Measurements from ENCODE around the gene SETDB1. TPM values are rescaled to one million over a fixed set of nuclear protein-coding genes. Genes with fewer than 3 reads are reported as not detected.

The SETDB1 gene
- total RNA-seq, 4 donors from 2014 or later, result 20.5 to 39.5 (median 25.3) TPM

GRCh38 chr1:150931773-150932172 is 5.6 kb downstream of the SETDB1 start:
- H3K36me3 ChIP-seq, result peaks cover 6 to 95% (median 18%) of the 10 kb centered on the region in 3 donors
- intact Hi-C loops (cut with DNase I), result no loop called here
- peaks cover 0 to 16% (median 9%) of the 10 kb centered on the region in 3 donors for H3K4me1 ChIP-seq
- H3K4me3 ChIP-seq, result no peak overlapping the region
- TF ChIP-seq CTCF (IDR thresholded peaks at IDR 0.05) (no peak), POLR2A (IDR thresholded peaks at IDR 0.05) (no peak)
- WGBS, 2 donors, result 94% methylated on average over 1 of the region's 1 CpG
- H3K27ac ChIP-seq, result no peak overlapping the region
- H3K27me3 ChIP-seq, result no peaks in the 10 kb centered on the region
- DNase-seq, result no peak
- H3K9me3 ChIP-seq, result peaks cover 0 to 12% (median 0%) of the 10 kb centered on the region in 3 donors

- Histone ChIP-seq H3K4me3 (no peak overlapping the region), H3K9me3 (no peaks in the 10 kb centered on the region), H3K36me3 (peaks cover 4 to 100% (median 60%) of the 10 kb centered on the region in 3 donors), H3K4me1 (no peaks in the 10 kb centered on the region), H3K27ac (no peak overlapping the region), H3K27me3 (no peaks in the 10 kb centered on the region)
- DNase-seq, result no peak
- TF ChIP-seq POLR2A (IDR thresholded peaks at IDR 0.05), result no peak
- TF ChIP-seq CTCF (IDR thresholded peaks at IDR 0.05), result no peak
- intact Hi-C loops (cut with DNase I), result no loop called here
- 84 to 90% methylated on average over 4 to 5 of the region's 5 CpGs for WGBS, 2 donors
These were observed 18.7 kb downstream of the SETDB1 start for GRCh38 chr1:150944856-150945255.

- no peak overlapping the region for H3K27ac ChIP-seq
- no peaks in the 10 kb centered on the region for H3K27me3 ChIP-seq
- DNase-seq, result no peak
- no peaks in the 10 kb centered on the region for H3K9me3 ChIP-seq
- 85 to 93% methylated on average over 3 of the region's 3 CpGs for WGBS, 2 donors
- intact Hi-C loops (cut with DNase I), result no loop called here
- no peak overlapping the region for H3K4me3 ChIP-seq
- peaks cover 19 to 100% (median 45%) of the 10 kb centered on the region in 3 donors for H3K36me3 ChIP-seq
- no peaks in the 10 kb centered on the region for H3K4me1 ChIP-seq
- no peak for TF ChIP-seq POLR2A (IDR thresholded peaks at IDR 0.05)
- no peak for TF ChIP-seq CTCF (IDR thresholded peaks at IDR 0.05)
These were observed 28.5 kb downstream of the SETDB1 start for GRCh38 chr1:150954708-150955107.

DNA sequence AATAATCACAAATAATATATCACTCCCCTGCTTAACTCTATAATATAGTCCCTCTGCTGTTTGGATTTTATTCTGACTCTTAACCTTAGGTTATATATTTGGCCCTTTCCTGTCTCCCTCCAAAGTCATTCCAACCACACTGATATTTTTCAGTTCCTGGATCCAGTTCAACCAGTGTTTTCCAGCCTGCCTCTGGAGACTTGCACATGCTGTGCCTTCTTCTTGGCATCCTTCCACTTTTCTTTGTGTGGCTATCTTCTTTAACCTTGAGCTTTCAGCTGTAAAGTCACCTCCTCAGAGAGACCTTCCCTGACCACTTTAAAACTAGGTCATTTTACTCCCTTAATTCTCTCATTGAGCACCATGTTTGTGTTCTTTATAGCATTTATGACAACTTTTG is 29.1 kb downstream of the SETDB1 start:
- intact Hi-C loops (cut with DNase I), result no loop called here
- Histone ChIP-seq H3K4me1 (no peaks in the 10 kb centered on the region), H3K4me3 (no peak overlapping the region), H3K9me3 (no peaks in the 10 kb centered on the region), H3K27ac (no peak overlapping the region), H3K36me3 (peaks cover 20 to 100% (median 45%) of the 10 kb centered on the region in 3 donors), H3K27me3 (no peaks in the 10 kb centered on the region)
- TF ChIP-seq CTCF (IDR thresholded peaks at IDR 0.05) (no peak), POLR2A (IDR thresholded peaks at IDR 0.05) (no peak)
- DNase-seq, result no peak

DNA sequence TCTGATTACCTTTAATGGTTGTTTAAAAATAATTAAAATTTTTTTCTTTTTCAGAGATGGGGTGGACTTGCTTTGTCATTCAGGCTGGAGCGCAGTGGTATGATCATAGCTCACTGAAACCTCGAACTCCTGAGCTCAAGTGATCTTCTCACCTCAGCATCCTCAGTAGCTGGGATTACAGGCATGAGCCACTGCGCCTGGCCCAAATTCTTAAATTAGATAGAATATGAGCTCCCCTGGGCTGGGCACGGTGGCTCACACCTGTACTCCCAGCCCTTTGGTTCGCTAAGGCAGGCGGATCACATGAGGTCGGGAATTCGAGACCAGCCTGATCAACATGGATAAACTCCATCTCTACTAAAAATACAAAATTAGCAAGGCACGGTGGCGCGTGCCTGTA is 31.5 kb downstream of the SETDB1 start:
- H3K4me1 ChIP-seq, result no peaks in the 10 kb centered on the region
- no peak overlapping the region for H3K4me3 ChIP-seq
- no peaks in the 10 kb centered on the region for H3K9me3 ChIP-seq
- no peak overlapping the region for H3K27ac ChIP-seq
- intact Hi-C loops (cut with DNase I), result no loop called here
- DNase-seq, result no peak
- H3K27me3 ChIP-seq, result no peaks in the 10 kb centered on the region
- H3K36me3 ChIP-seq, result peaks cover 20 to 100% (median 26%) of the 10 kb centered on the region in 3 donors
- 96 to 98% methylated on average over 11 of the region's 11 CpGs for WGBS, 2 donors
- TF ChIP-seq CTCF (IDR thresholded peaks at IDR 0.05), result no peak
- TF ChIP-seq POLR2A (IDR thresholded peaks at IDR 0.05), result no peak
